ENCODE results near the gene PODN. TPM values are rescaled to one million over a fixed set of nuclear protein-coding genes. Genes with fewer than 3 reads are reported as not detected.

Gene PODN
- total and polyA plus RNA-seq, 10 donors: 0.64 to 3.8 (median 1.8) TPM

- Histone ChIP-seq H3K36me3 (no peaks in the 10 kb centered on the region), H3K27me3 (replicated peaks in 1 of 7) (peaks cover 0 to 17% (median 0%) of the 10 kb centered on the region in 7 donors), H3K4me3 (no peak overlapping the region), H3K4me1 (no peaks in the 10 kb centered on the region), H3K27ac (no peak overlapping the region), H3K9me3 (no peaks in the 10 kb centered on the region)
- TF ChIP-seq POLR2AphosphoS5 (IDR thresholded peaks at IDR 0.05): no peak
- intact Hi-C loops (cut with DNase I; ENCODE audit: low total_unique reads): no loop called here
- no peak for DNase-seq
- WGBS, 5 donors: 88 to 94% (median 92%) methylated on average over 10 to 11 of the region's 11 CpGs
Observed at GRCh38 chr1:53089478-53090226, 27.6 kb downstream of the PODN start.

GRCh38 chr1:53090227-53091147 lies 28.5 kb downstream of the PODN start:
- Histone ChIP-seq H3K4me1 (no peaks in the 10 kb centered on the region), H3K36me3 (no peaks in the 10 kb centered on the region), H3K27me3 (replicated peaks in 1 of 7) (peaks cover 0 to 17% (median 0%) of the 10 kb centered on the region in 7 donors), H3K9me3 (no peaks in the 10 kb centered on the region), H3K4me3 (no peak overlapping the region), H3K27ac (no peak overlapping the region)
- WGBS, 5 donors: 80 to 89% (median 85%) methylated on average over 18 to 37 of the region's 37 CpGs
- no peak for DNase-seq
- no peak for TF ChIP-seq CTCF (IDR thresholded peaks at IDR 0.05 in 8 of 11, conservative IDR thresholded peaks at IDR 0.05 in 3 of 11)
- no peak for TF ChIP-seq POLR2A (IDR thresholded peaks at IDR 0.05)
- no peak for TF ChIP-seq POLR2AphosphoS5 (IDR thresholded peaks at IDR 0.05)
- intact Hi-C loops (cut with DNase I; ENCODE audit: low total_unique reads): no loop called here

GRCh38 chr1:53091841-53092645 lies 30.0 kb downstream of the PODN start:
- H3K4me1 ChIP-seq: no peaks in the 10 kb centered on the region
- no peaks in the 10 kb centered on the region for H3K9me3 ChIP-seq
- no peak overlapping the region for H3K4me3 ChIP-seq
- H3K27me3 ChIP-seq (replicated peaks in 1 of 7): peaks cover 0 to 17% (median 0%) of the 10 kb centered on the region in 7 donors
- intact Hi-C loops (cut with DNase I; ENCODE audit: low total_unique reads): no loop called here
- no peaks in the 10 kb centered on the region for H3K36me3 ChIP-seq
- WGBS, 5 donors: 83 to 89% (median 86%) methylated on average over 12 to 26 of the region's 26 CpGs
- no peak for TF ChIP-seq POLR2A (IDR thresholded peaks at IDR 0.05)
- no peak for TF ChIP-seq CTCF (IDR thresholded peaks at IDR 0.05 in 8 of 11, conservative IDR thresholded peaks at IDR 0.05 in 3 of 11)
- TF ChIP-seq POLR2AphosphoS5 (IDR thresholded peaks at IDR 0.05): no peak
- DNase-seq: no peak
- no peak overlapping the region for H3K27ac ChIP-seq

GRCh38 chr1:53092659-53093450 lies 30.8 kb downstream of the PODN start:
- intact Hi-C loops (cut with DNase I; ENCODE audit: low total_unique reads): no loop called here
- DNase-seq: no peak
- TF ChIP-seq POLR2A (IDR thresholded peaks at IDR 0.05) (no peak), POLR2AphosphoS5 (IDR thresholded peaks at IDR 0.05) (no peak), CTCF (IDR thresholded peaks at IDR 0.05 in 8 of 11, conservative IDR thresholded peaks at IDR 0.05 in 3 of 11) (no peak)
- Histone ChIP-seq H3K27me3 (replicated peaks in 1 of 7) (peaks cover 0 to 17% (median 0%) of the 10 kb centered on the region in 7 donors), H3K36me3 (no peaks in the 10 kb centered on the region), H3K9me3 (no peaks in the 10 kb centered on the region), H3K27ac (no peak overlapping the region), H3K4me1 (no peaks in the 10 kb centered on the region), H3K4me3 (no peak overlapping the region)
- WGBS, 5 donors: 82 to 95% (median 87%) methylated on average over 31 to 33 of the region's 33 CpGs
